HEK293T (cell line): ENCODE results near the gene SUN3.

ENCODE experiments used
- ARNT ChIP-seq: fragments of 450-650 bp; IDR thresholded peaks from 2 replicates; pipeline ENCODE4 v1.6.1; 2017; ENCODE audit warnings: mild to moderate bottlenecking
- BHLHE40 ChIP-seq: fragments of 450-650 bp; IDR thresholded peaks from 2 replicates; pipeline ENCODE4 v1.6.1; 2016; ENCODE audit warnings: mild to moderate bottlenecking, moderate library complexity, borderline replicate concordance
- CTBP1 ChIP-seq: fragments of 450-650 bp; IDR thresholded peaks from 2 replicates; pipeline ENCODE4 v1.6.1; 2016; ENCODE audit warnings: borderline replicate concordance
- ELF4 ChIP-seq: fragments of 450-650 bp; IDR thresholded peaks from 2 replicates; pipeline ENCODE4 v1.6.1; 2017; ENCODE audit warnings: antibody characterized with exemption
- FOXA1 ChIP-seq: fragments of 450-650 bp; IDR thresholded peaks from 2 replicates; pipeline ENCODE4 v1.6.1; 2016; ENCODE audit warnings: mild to moderate bottlenecking
- FOXM1 ChIP-seq: fragments of 450-650 bp; IDR thresholded peaks from 2 replicates; pipeline ENCODE4 v1.6.1; 2017; ENCODE audit warnings: mild to moderate bottlenecking, borderline replicate concordance
- HDGF ChIP-seq: fragments of 450-650 bp; IDR thresholded peaks from 2 replicates; pipeline ENCODE4 v1.6.1; 2017; ENCODE audit warnings: antibody characterized with exemption, borderline replicate concordance
- L3MBTL2 ChIP-seq: fragments of 450-650 bp; conservative IDR thresholded peaks from 2 replicates; pipeline ENCODE4 v1.6.1; 2016; ENCODE audit warnings: mild to moderate bottlenecking
- LEF1 ChIP-seq: fragments of 450-650 bp; IDR thresholded peaks from 2 replicates; pipeline ENCODE4 v1.6.1; 2017; ENCODE audit warnings: mild to moderate bottlenecking, borderline replicate concordance
- PKNOX1 ChIP-seq: fragments of 450-650 bp; IDR thresholded peaks from 2 replicates; pipeline ENCODE4 v1.6.1; 2016
- SP1 ChIP-seq: fragments of 450-650 bp; IDR thresholded peaks from 2 replicates; pipeline ENCODE4 v1.6.1; 2017
- TARDBP ChIP-seq: fragments of 450-650 bp; IDR thresholded peaks from 2 replicates; pipeline ENCODE4 v1.6.1; 2016

- TF ChIP-seq CTBP1 (no peak), ELF4 (no peak), L3MBTL2 (no peak), SP1 (no peak), PKNOX1 (no peak), FOXM1 (no peak), ARNT (no peak), TARDBP (no peak), BHLHE40 (no peak), LEF1 (no peak), HDGF (no peak), FOXA1 (no peak)
Measured at GRCh38 chr7:48009954-48010353, 19.0 kb downstream of the SUN3 start.
